ENCODE results near the gene CLEC4F.

DNA sequence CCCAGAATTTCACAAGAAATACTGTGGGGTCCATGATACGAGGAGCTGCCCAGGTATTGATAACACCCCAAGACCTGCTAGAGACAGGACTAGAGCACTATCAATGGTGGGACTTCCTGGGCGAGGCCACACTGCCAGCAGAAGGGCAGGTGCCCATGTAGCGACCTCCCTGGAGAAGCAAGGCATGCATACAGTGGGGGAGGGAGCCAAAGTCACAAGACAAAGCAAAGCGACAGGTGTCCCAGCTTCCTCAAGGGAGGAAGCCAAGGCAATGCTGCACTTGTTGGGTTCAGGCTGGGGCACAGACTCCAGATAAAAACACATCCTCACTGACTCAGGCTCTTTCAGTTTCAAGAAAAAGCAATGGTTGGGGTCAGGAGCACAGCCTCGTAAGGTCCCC, 7.7 kb upstream of the CLEC4F start:
- no peak for TF ChIP-seq POLR2A (IDR thresholded peaks at IDR 0.05)
- TF ChIP-seq, protein P1, sequence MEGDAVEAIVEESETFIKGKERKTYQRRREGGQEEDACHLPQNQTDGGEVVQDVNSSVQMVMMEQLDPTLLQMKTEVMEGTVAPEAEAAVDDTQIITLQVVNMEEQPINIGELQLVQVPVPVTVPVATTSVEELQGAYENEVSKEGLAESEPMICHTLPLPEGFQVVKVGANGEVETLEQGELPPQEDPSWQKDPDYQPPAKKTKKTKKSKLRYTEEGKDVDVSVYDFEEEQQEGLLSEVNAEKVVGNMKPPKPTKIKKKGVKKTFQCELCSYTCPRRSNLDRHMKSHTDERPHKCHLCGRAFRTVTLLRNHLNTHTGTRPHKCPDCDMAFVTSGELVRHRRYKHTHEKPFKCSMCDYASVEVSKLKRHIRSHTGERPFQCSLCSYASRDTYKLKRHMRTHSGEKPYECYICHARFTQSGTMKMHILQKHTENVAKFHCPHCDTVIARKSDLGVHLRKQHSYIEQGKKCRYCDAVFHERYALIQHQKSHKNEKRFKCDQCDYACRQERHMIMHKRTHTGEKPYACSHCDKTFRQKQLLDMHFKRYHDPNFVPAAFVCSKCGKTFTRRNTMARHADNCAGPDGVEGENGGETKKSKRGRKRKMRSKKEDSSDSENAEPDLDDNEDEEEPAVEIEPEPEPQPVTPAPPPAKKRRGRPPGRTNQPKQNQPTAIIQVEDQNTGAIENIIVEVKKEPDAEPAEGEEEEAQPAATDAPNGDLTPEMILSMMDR (IDR thresholded peaks at IDR 0.05) = no peak
- no peak for TF ChIP-seq POLR2AphosphoS5 (IDR thresholded peaks at IDR 0.05)
- TF ChIP-seq EP300 (IDR thresholded peaks at IDR 0.05) = no peak
